ENCODE measurements around the gene SEC22B.
"Not testable (repeated sequence)": the region's sequence is repeated elsewhere in the genome, so short reads cannot be mapped to it uniquely, and the experiment has no call there.

DNA sequence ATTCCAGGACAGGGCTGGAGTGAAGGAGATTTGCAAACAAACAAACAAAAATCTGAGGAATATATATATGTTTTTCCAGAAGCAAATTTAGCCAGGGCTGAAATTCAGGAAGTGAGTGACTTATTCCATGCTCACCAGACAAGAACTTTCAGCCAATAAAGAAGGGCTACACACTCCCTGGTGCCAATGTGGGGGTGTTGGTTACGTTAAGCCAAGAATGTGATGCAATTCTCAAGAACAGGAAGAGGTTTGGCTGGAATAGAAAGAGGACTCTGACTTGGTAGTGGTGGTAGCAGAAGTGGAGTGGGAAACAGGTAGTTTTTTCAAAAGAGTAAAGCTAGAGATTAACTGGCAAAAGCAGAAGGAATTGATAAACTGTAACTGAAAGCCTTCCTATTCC is 31.7 kb downstream of the SEC22B start:
- TF ChIP-seq, protein P1, sequence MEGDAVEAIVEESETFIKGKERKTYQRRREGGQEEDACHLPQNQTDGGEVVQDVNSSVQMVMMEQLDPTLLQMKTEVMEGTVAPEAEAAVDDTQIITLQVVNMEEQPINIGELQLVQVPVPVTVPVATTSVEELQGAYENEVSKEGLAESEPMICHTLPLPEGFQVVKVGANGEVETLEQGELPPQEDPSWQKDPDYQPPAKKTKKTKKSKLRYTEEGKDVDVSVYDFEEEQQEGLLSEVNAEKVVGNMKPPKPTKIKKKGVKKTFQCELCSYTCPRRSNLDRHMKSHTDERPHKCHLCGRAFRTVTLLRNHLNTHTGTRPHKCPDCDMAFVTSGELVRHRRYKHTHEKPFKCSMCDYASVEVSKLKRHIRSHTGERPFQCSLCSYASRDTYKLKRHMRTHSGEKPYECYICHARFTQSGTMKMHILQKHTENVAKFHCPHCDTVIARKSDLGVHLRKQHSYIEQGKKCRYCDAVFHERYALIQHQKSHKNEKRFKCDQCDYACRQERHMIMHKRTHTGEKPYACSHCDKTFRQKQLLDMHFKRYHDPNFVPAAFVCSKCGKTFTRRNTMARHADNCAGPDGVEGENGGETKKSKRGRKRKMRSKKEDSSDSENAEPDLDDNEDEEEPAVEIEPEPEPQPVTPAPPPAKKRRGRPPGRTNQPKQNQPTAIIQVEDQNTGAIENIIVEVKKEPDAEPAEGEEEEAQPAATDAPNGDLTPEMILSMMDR (conservative IDR thresholded peaks at IDR 0.05): not testable (repeated sequence)
- TF ChIP-seq EZH2 (IDR thresholded peaks at IDR 0.05; ENCODE audit: low read depth): not testable (repeated sequence)
